Thyroid gland (tissue), 4 donors: ENCODE results near the gene GP9. TPM values are rescaled to one million over a fixed set of nuclear protein-coding genes. Genes with fewer than 3 reads are reported as not detected.

Source experiments
- DNase-seq, 2 donors: peaks; one replicate each; pipeline ENCODE4 v3.0.0-alpha.2; 2019
- H3K27ac ChIP-seq, 3 donors: fragments of 200-600 bp; sonication (generic); 1 replicate in 2 of 3; 2 replicates in 1 of 3; pipeline ENCODE4 v1.5.1; 2016 to 2019; ENCODE audit warnings: mild to moderate bottlenecking in 1 of 3, moderate library complexity in 1 of 3
- H3K27me3 ChIP-seq: fragments of 200-600 bp; sonication (generic); one replicate; pipeline ENCODE4 v1.5.1; 2019
- H3K36me3 ChIP-seq, 2 donors: fragments of 200-600 bp; sonication (generic); one replicate each; pipeline ENCODE4 v1.5.1; 2016 to 2019
- H3K4me1 ChIP-seq, 2 donors: fragments of 200-600 bp; sonication (generic); one replicate each; pipeline ENCODE4 v1.5.1; 2017 to 2019
- H3K4me3 ChIP-seq, 3 donors: fragments of 200-600 bp; sonication (generic); replicated peaks in 1 of 3; 1 replicate in 2 of 3; 2 replicates in 1 of 3; pipeline ENCODE4 v1.5.1; 2016; ENCODE audit warnings: mild to moderate bottlenecking in 1 of 3
- H3K9me3 ChIP-seq: fragments of 200-600 bp; sonication (generic); one replicate; pipeline ENCODE4 v1.5.1; 2017
- CTCF ChIP-seq, 6 experiments: fragments of 200-600 bp in 3 of 6; fragments of 450-650 bp in 3 of 6; sonication (generic) in 3 of 6; IDR thresholded peaks; one replicate each; pipeline ENCODE4 v1.5.1; 2016 to 2019; ENCODE audit warnings: antibody characterized with exemption in 6 of 6, mild to moderate bottlenecking in 2 of 6, inconsistent platforms in 1 of 6, moderate library complexity in 1 of 6
- POLR2A ChIP-seq, 2 donors: fragments of 450-650 bp; IDR thresholded peaks; one replicate each; pipeline ENCODE4 v1.6.1; 2017; ENCODE audit warnings: antibody characterized with exemption in 2 of 2, mild to moderate bottlenecking in 2 of 2, moderate library complexity in 1 of 2
- WGBS, 2 donors: methylation state at CpG; one replicate each; pipeline ENCODE4 v1.1.5; 2017; 5-methylcytosine and 5-hydroxymethylcytosine counted together
- intact Hi-C: fragments of 100-400 bp; cut with DNase I; formaldehyde crosslinking; loops from one replicate; pipeline ENCODE4 v1.15.1; 2023
- total RNA-seq, 4 donors: library from RNA; depleted of rRNA; stranded (reverse); fragments of >200 nt; gene quantifications; one replicate each; pipeline ENCODE4 v1.2.3, GENCODE V29; 2016

GP9 gene
- total RNA-seq, 4 donors from 2014 or later: not detected

DNA sequence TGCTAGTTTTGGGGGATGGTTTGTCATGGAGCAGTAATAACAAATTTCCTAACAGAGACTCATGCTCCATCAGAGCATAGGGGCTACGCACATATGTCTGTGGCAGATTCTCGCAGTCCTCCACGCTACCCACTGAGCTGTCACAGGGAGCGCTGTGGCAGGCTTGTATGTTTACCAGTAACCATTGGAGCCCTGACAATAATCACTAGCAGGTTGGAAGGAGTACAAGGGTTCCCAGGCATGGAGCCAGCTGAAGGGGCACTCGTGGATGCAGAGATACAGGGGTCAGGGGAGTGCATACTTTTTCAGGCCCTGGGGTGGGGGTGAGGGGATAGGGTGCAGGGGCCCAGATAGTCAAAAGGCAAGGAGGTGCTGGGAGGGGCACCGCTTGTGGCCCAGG is 7.9 kb upstream of the GP9 start:
- intact Hi-C loops: loop anchor here (10.0 kb wide), 1 partner anchor 192 kb away; the partner anchor contains the start of gene COPG1

DNA sequence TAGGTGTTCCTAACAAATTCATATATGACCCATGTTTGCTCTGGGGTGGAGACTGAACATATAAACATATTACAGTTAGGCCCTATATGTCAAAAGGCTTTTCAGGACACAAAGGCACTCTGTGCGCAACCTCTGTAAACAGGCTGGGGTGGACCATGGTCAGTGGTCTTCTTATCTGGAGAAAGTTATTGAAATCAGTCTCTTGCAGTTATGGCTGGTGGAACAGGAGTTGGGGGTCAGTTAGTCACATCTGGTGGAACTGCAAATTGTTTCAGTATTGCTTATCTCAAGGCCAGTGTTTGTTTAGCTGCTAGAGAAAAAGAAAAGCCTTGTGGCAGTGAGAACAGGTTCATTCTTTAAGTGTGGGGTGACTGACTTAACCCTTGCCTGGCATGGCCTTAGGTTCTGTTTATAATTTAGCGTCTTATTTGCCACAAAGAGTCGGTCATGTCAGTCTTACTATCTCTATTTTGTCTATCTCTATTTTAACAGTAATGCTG is 5.9 kb upstream of the GP9 start:
- no peaks in the 10 kb centered on the region for H3K27me3 ChIP-seq
- H3K27ac ChIP-seq: no peak overlapping the region
- intact Hi-C loops: loop anchor here (5.0 to 10.0 kb wide), 2 partner anchors 63 to 190 kb away; partner anchors contain the start of gene COPG1
- DNase-seq: no peak
- WGBS, 2 donors: 55 to 77% methylated on average over 3 of the region's 3 CpGs
- H3K9me3 ChIP-seq: no peaks in the 10 kb centered on the region
- H3K4me1 ChIP-seq: peaks cover 30 to 46% of the 10 kb centered on the region in 2 donors
- H3K4me3 ChIP-seq: no peak overlapping the region
- no peaks in the 10 kb centered on the region for H3K36me3 ChIP-seq
- TF ChIP-seq POLR2A (IDR thresholded peaks at IDR 0.05) (no peak), CTCF (IDR thresholded peaks at IDR 0.05) (no peak)

More for the DNA sequence above, 7.9 kb upstream of the GP9 start:
- Histone ChIP-seq H3K9me3 (no peaks in the 10 kb centered on the region), H3K4me3 (no peak overlapping the region), H3K4me1 (peaks cover 19 to 34% of the 10 kb centered on the region in 2 donors), H3K27me3 (no peaks in the 10 kb centered on the region), H3K36me3 (no peaks in the 10 kb centered on the region), H3K27ac (peak overlapping the region; percentile 59 to 79 (median 76))
- TF ChIP-seq CTCF (IDR thresholded peaks at IDR 0.05) (no peak), POLR2A (IDR thresholded peaks at IDR 0.05) (no peak)
- DNase-seq: peak; percentile 81 to 91
- WGBS, 2 donors: 21 to 26% methylated on average over 6 of the region's 6 CpGs

DNA sequence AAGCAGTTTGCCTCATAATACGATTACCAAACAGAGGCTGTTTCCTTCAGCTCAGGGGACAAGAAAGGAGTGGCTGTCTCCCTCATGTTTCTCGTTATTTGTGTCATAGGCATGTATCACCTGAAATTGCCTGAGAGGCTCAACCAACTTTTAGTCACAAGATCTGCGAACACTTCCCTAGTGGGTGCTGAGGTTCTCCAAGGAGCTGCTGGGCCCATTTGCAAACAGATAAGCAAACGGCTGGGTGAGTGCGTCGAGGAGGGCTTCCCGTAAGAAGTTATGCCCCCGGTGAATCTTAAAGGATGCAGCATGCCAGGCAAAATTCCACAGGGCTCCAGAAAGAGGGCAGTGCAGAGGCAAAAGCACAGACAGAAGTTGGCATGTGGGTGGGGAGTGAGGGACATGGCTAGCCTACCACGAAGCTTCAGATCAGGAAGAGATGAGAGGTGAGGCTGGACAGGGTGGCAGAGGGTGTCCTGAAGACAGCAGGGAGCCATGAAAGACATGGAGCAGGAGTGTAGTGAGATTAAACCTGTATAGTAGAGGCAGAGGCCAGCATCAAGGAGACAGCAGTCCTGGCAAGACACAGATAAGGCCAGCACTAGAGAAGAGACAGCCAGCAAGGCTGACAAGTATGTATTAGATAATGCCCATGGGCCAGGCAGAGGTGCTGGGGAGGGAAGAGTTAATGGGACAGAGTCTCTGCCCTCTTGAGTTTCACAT is 4.0 kb upstream of the GP9 start:
- no peaks in the 10 kb centered on the region for H3K27me3 ChIP-seq
- peaks cover 30 to 40% of the 10 kb centered on the region in 2 donors for H3K4me1 ChIP-seq
- no peaks in the 10 kb centered on the region for H3K9me3 ChIP-seq
- 68 to 75% methylated on average over 9 of the region's 9 CpGs for WGBS, 2 donors
- H3K36me3 ChIP-seq: no peaks in the 10 kb centered on the region
- H3K27ac ChIP-seq: no peak overlapping the region
- TF ChIP-seq POLR2A (IDR thresholded peaks at IDR 0.05) (no peak), CTCF (IDR thresholded peaks at IDR 0.05) (no peak)
- intact Hi-C loops: loop anchor here (5.0 to 10.0 kb wide), 2 partner anchors 61 to 188 kb away; partner anchors contain the start of gene COPG1
- DNase-seq: no peak
- no peak overlapping the region for H3K4me3 ChIP-seq

DNA sequence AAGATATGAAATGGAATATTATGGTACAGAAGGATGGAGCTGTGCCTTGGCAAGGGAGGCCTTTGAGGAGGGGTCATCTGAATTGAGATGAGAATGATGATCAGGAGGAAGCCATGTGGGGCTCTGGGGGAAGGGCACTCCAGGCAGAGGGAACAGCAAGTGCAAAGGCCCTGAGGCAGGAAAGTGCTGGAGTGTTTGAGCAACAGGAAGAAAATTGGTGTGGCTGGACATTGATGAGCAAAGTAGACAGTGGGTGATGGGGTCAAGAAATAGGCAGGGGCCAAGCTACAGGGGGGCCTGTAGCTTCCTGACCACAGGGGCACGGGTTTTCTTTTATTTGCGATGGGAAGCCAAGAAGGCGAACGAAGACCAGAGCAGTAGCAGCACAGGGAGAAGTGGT is 3.3 kb upstream of the GP9 start:
- intact Hi-C loops: loop anchor here (5.0 to 10.0 kb wide), 2 partner anchors 60 to 188 kb away; partner anchors contain the start of gene COPG1
- Histone ChIP-seq H3K36me3 (no peaks in the 10 kb centered on the region), H3K27ac (no peak overlapping the region), H3K9me3 (no peaks in the 10 kb centered on the region), H3K27me3 (no peaks in the 10 kb centered on the region), H3K4me1 (peaks cover 24 to 34% of the 10 kb centered on the region in 2 donors), H3K4me3 (no peak overlapping the region)
- no peak for DNase-seq
- 94% methylated on average over 4 of the region's 4 CpGs for WGBS, 2 donors
- TF ChIP-seq POLR2A (IDR thresholded peaks at IDR 0.05): no peak
- TF ChIP-seq CTCF (IDR thresholded peaks at IDR 0.05): no peak
